GM12864 (cell line): ENCODE measurements around the gene MPZL1.
"Not testable (repeated sequence)": the region's sequence is repeated elsewhere in the genome, so short reads cannot be mapped to it uniquely, and the experiment has no call there.

ENCODE experiments used
- DNase-seq: peaks from one replicate; pipeline ENCODE4 v3.0.0-alpha.2; 2011; ENCODE audit warnings: low read depth
- H3K4me3 ChIP-seq: 2 replicates; pipeline ENCODE4 v1.5.1; 2011; ENCODE audit warnings: mild to moderate bottlenecking, low read depth, low read length, control low read depth
- TF ChIP-seq, protein P1 (sequence below): IDR thresholded peaks from 2 replicates; pipeline ENCODE4 v1.5.1; 2011; ENCODE audit warnings: low read depth, mild to moderate bottlenecking, moderate library complexity, low read length, control low read depth, inconsistent platforms; ENCODE audit errors: missing control alignments

Gene MPZL1

GRCh38 chr1:167826127-167826526 lies 104.3 kb downstream of the MPZL1 start:
- no peak for DNase-seq

GRCh38 chr1:167829868-167830267 lies 108.1 kb downstream of the MPZL1 start:
- no peak for DNase-seq
- TF ChIP-seq, protein P1, sequence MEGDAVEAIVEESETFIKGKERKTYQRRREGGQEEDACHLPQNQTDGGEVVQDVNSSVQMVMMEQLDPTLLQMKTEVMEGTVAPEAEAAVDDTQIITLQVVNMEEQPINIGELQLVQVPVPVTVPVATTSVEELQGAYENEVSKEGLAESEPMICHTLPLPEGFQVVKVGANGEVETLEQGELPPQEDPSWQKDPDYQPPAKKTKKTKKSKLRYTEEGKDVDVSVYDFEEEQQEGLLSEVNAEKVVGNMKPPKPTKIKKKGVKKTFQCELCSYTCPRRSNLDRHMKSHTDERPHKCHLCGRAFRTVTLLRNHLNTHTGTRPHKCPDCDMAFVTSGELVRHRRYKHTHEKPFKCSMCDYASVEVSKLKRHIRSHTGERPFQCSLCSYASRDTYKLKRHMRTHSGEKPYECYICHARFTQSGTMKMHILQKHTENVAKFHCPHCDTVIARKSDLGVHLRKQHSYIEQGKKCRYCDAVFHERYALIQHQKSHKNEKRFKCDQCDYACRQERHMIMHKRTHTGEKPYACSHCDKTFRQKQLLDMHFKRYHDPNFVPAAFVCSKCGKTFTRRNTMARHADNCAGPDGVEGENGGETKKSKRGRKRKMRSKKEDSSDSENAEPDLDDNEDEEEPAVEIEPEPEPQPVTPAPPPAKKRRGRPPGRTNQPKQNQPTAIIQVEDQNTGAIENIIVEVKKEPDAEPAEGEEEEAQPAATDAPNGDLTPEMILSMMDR, result no peak
- no peak overlapping the region for H3K4me3 ChIP-seq

More at GRCh38 chr1:167826127-167826526, 104.3 kb downstream of the MPZL1 start:
- H3K4me3 ChIP-seq, result no peak overlapping the region
- TF ChIP-seq, protein P1, result no peak

DNA sequence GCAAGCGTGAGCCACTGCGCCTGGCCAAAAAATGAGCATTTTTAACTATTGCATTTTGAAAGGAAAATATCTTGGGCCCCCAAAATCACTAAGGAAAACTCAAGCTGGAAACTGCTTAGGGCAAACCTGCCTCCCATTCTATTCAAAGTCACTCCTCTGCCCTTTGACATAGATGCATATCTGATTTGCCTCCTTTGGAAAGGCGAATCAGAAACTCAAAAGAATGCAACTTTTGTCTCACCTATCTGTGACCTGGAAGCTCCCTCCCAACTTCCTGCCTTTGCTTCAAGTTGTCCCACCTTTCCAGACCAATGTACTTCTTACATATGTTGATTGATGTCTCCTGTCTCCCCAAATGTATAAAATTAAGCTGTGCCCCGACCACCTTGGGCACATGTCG lies 108.9 kb downstream of the MPZL1 start:
- not testable (repeated sequence) for DNase-seq, H3K4me3 ChIP-seq

- DNase-seq, result no peak
- TF ChIP-seq, protein P1, result no peak
- no peak overlapping the region for H3K4me3 ChIP-seq
Observed at GRCh38 chr1:167832693-167833092, 110.9 kb downstream of the MPZL1 start.

- no peak for DNase-seq
- TF ChIP-seq, protein P1, result no peak
- no peak overlapping the region for H3K4me3 ChIP-seq
Observed at GRCh38 chr1:167833904-167834303, 112.1 kb downstream of the MPZL1 start.

DNA sequence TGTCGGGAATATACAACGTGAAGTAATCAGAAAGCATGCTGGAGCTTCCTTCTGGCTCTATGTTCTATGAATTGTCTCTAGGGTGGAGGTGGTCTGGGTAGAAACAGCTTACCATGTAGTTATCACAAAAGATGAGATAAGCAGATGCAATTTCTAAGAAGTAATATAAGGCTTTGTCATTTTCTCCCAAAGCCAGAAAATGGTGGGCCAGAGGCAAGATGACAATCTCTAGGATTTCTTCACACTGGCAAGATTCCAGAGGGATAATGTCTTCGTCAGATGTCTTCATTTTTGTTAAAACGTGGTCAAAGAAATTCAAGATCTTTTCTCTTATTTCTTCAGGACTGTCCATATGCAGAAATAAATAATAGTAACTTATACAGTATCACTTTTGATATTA lies 114.4 kb downstream of the MPZL1 start:
- TF ChIP-seq, protein P1, result no peak
- no peak overlapping the region for H3K4me3 ChIP-seq
- DNase-seq, result no peak

- TF ChIP-seq, protein P1, result no peak
- no peak for DNase-seq
- H3K4me3 ChIP-seq, result no peak overlapping the region
Observed at GRCh38 chr1:167837326-167837725, 115.5 kb downstream of the MPZL1 start.
